Neural progenitor cell (in vitro differentiated cells): ENCODE results near the gene PRSS33.

Source experiments
- CTCF ChIP-seq: fragments of 200-600 bp; sonication (generic); IDR thresholded peaks from 2 replicates; pipeline ENCODE4 v1.5.1; 2017; ENCODE audit warnings: antibody characterized with exemption, mild to moderate bottlenecking
- EZH2 ChIP-seq: fragments of 200-600 bp; sonication (generic); IDR thresholded peaks from 2 replicates; pipeline ENCODE4 v1.6.1; 2017; ENCODE audit warnings: antibody characterized with exemption, mild to moderate bottlenecking, moderate library complexity
- EZH2phosphoT487 ChIP-seq: fragments of 200-600 bp; sonication (generic); IDR thresholded peaks from 2 replicates; pipeline ENCODE4 v1.6.1; 2017; ENCODE audit warnings: antibody characterized with exemption

DNA sequence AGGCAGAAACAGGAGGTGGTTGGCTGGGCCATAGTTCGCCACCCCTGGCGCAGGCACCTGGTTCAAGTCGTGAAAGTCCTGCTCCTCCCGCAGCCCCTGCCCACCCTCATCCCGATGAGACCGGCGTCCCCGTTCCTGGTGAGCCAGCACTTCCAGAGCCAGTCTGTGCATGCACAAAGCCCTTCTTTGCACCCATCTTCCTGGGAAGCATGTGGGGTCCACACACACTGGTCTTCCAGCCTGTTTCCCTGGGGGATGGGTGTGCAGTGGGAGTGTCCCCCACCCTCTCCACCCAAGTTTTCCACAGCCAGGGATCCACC is 41.1 kb upstream of the PRSS33 start:
- TF ChIP-seq EZH2phosphoT487 (no peak), CTCF (no peak), EZH2 (no peak)
